GM12872 (cell line): Measurements from ENCODE around the gene DTD2.

ENCODE experiments used
- CTCF ChIP-seq: IDR thresholded peaks from 3 replicates; pipeline ENCODE4 v1.5.1; 2011; ENCODE audit warnings: low read depth, mild to moderate bottlenecking, low read length, moderate library complexity; ENCODE audit not compliant: insufficient read depth

DTD2 gene

GRCh38 chr14:31484754-31485153, 27.4 kb upstream of the DTD2 start:
- TF ChIP-seq CTCF, result no peak

GRCh38 chr14:31480156-31480555, 22.9 kb upstream of the DTD2 start:
- TF ChIP-seq CTCF, result no peak

GRCh38 chr14:31479027-31479426, 21.7 kb upstream of the DTD2 start:
- TF ChIP-seq CTCF, result no peak

GRCh38 chr14:31477248-31477647, 19.9 kb upstream of the DTD2 start:
- no peak for TF ChIP-seq CTCF

GRCh38 chr14:31476131-31476866, 19.0 kb upstream of the DTD2 start:
- TF ChIP-seq CTCF, result no peak

GRCh38 chr14:31466554-31466953, 9.2 kb upstream of the DTD2 start:
- TF ChIP-seq CTCF, result no peak

GRCh38 chr14:31465111-31465510, 7.8 kb upstream of the DTD2 start:
- no peak for TF ChIP-seq CTCF

- TF ChIP-seq CTCF, result no peak
Observed at GRCh38 chr14:31461545-31461944, 4.2 kb upstream of the DTD2 start.
